Stimulated activated CD8-positive, alpha-beta memory T cell treated with anti-CD3 and anti-CD28 coated beads, Interleukin-12 subunit alpha, Interleukin-12 subunit beta, amount 100 ng/mL, for 1 hour (primary cell): Measurements from ENCODE around the gene HERC4.
"Not testable (repeated sequence)": the region's sequence is repeated elsewhere in the genome, so short reads cannot be mapped to it uniquely, and the experiment has no call there.

Source experiments
- DNase-seq: peaks from one replicate; pipeline ENCODE4 v3.0.0-alpha.2; 2020; ENCODE audit warnings: low read depth

Gene HERC4

GRCh38 chr10:68046642-68047041 lies 28.4 kb downstream of the HERC4 start:
- no peak for DNase-seq

GRCh38 chr10:68043030-68043429 lies 32.1 kb downstream of the HERC4 start:
- no peak for DNase-seq

- no peak for DNase-seq
Observed at GRCh38 chr10:68032113-68032512, 43.0 kb downstream of the HERC4 start.

- no peak for DNase-seq
Observed at GRCh38 chr10:68027429-68027828, 47.7 kb downstream of the HERC4 start.

- DNase-seq = no peak
Observed at GRCh38 chr10:68023292-68023691, 51.8 kb downstream of the HERC4 start.

GRCh38 chr10:68022324-68022723 lies 52.8 kb downstream of the HERC4 start:
- DNase-seq = not testable (repeated sequence)

GRCh38 chr10:68016519-68016918 lies 58.6 kb downstream of the HERC4 start:
- DNase-seq = not testable (repeated sequence)

- DNase-seq = no peak
Observed at GRCh38 chr10:68010426-68010940, 64.6 kb downstream of the HERC4 start.

GRCh38 chr10:68007356-68007755 lies 67.7 kb downstream of the HERC4 start:
- no peak for DNase-seq

GRCh38 chr10:68001539-68001938 lies 73.5 kb downstream of the HERC4 start:
- no peak for DNase-seq

- no peak for DNase-seq
Observed at GRCh38 chr10:68001000-68001399, 74.1 kb downstream of the HERC4 start.

GRCh38 chr10:67990093-67990492 lies 85.0 kb downstream of the HERC4 start:
- DNase-seq = no peak

GRCh38 chr10:67988606-67989005 lies 86.5 kb downstream of the HERC4 start:
- no peak for DNase-seq

GRCh38 chr10:67982603-67983002 lies 92.5 kb downstream of the HERC4 start:
- not testable (repeated sequence) for DNase-seq

GRCh38 chr10:67978749-67979148 lies 96.3 kb downstream of the HERC4 start:
- no peak for DNase-seq

GRCh38 chr10:67977251-67977650 lies 97.8 kb downstream of the HERC4 start:
- no peak for DNase-seq

- no peak for DNase-seq
Observed at GRCh38 chr10:67976292-67977245, 98.5 kb downstream of the HERC4 start.

- DNase-seq = no peak
Observed at GRCh38 chr10:67975871-67976270, 99.2 kb downstream of the HERC4 start.

- DNase-seq = no peak
Observed at GRCh38 chr10:67971311-67971710, 103.8 kb downstream of the HERC4 start.

- DNase-seq = no peak
Observed at GRCh38 chr10:67969875-67970274, 105.2 kb downstream of the HERC4 start.

GRCh38 chr10:67966035-67966434 lies 109.0 kb downstream of the HERC4 start:
- DNase-seq = not testable (repeated sequence)

- no peak for DNase-seq
Observed at GRCh38 chr10:67965456-67965855, 109.6 kb downstream of the HERC4 start.

GRCh38 chr10:67959839-67960476 lies 115.1 kb downstream of the HERC4 start:
- no peak for DNase-seq
